22Rv1 (cell line): ENCODE data around the gene NRXN3.

ENCODE experiments used
- CTCF ChIP-seq: fragments of 450-650 bp; IDR thresholded peaks from 2 replicates; pipeline ENCODE4 v1.5.1; 2017; ENCODE audit warnings: mild to moderate bottlenecking
- ZFX ChIP-seq: fragments of 450-650 bp; IDR thresholded peaks from 2 replicates; pipeline ENCODE4 v1.6.1; 2017; ENCODE audit warnings: antibody characterized with exemption, borderline replicate concordance

DNA sequence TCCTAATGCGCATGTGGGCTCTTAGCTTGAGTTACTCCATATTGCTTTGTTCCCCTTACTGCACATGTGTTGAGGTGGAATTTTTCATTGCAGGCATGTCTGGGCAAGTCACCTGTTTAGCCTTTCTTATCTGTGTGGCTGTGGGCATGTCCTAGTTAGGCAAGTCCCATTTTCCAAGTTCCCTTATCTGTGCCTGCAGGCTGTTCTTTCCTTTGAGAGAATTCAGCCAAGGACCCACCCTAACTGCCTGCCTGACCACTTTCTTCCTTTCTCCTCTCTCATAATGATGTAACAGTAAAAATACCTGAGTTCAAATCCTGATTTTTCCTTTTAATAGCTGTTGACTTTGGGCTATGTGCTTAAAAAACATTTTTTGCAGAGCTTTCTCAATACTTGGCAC lies 870.6 kb downstream of the NRXN3 start:
- TF ChIP-seq CTCF: no peak
- no peak for TF ChIP-seq ZFX
